GM13976 (cell line): ENCODE measurements around the gene ERMP1.

Experiments
- DNase-seq: peaks from one replicate; pipeline ENCODE4 v3.0.0; 2012; ENCODE audit warnings: low spot score
- in situ Hi-C: fragments of 300-500 bp; cut with MboI; formaldehyde crosslinking; loops from one replicate; pipeline ENCODE4 v1.12.0; 2022; ENCODE audit warnings: low sequenced_read_pairs, mixed read lengths, inconsistent platforms; ENCODE audit not compliant: unreplicated experiment
- TF ChIP-seq, protein P1 (sequence below): IDR thresholded peaks from 2 replicates; pipeline ENCODE4 v1.5.1; 2012; ENCODE audit warnings: borderline replicate concordance, mild to moderate bottlenecking; ENCODE audit not compliant: insufficient read depth; ENCODE audit errors: extremely low read depth, missing control alignments, control extremely low read depth

ERMP1 gene

DNA sequence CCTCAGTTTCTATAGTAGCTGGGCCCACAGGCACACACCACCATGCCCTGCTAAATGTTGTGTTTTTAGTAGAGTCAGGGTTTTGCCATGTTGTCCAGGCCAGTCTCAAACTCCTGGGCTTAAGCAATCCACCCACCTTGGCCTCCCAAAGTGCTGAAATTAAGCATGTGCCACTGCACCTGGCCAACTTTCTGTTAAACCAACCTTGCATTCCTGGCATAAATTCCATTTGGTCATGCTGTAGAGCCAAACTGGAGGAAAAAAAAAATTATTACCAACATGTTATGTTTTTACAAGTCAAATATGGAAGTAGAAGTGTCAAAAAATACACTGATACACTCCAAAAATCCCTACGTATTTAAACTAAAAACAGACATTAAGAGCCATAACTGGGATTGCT is 54.1 kb downstream of the ERMP1 start:
- TF ChIP-seq, protein P1, sequence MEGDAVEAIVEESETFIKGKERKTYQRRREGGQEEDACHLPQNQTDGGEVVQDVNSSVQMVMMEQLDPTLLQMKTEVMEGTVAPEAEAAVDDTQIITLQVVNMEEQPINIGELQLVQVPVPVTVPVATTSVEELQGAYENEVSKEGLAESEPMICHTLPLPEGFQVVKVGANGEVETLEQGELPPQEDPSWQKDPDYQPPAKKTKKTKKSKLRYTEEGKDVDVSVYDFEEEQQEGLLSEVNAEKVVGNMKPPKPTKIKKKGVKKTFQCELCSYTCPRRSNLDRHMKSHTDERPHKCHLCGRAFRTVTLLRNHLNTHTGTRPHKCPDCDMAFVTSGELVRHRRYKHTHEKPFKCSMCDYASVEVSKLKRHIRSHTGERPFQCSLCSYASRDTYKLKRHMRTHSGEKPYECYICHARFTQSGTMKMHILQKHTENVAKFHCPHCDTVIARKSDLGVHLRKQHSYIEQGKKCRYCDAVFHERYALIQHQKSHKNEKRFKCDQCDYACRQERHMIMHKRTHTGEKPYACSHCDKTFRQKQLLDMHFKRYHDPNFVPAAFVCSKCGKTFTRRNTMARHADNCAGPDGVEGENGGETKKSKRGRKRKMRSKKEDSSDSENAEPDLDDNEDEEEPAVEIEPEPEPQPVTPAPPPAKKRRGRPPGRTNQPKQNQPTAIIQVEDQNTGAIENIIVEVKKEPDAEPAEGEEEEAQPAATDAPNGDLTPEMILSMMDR, result no peak
- no peak for DNase-seq
- in situ Hi-C loops, result no loop called here

DNA sequence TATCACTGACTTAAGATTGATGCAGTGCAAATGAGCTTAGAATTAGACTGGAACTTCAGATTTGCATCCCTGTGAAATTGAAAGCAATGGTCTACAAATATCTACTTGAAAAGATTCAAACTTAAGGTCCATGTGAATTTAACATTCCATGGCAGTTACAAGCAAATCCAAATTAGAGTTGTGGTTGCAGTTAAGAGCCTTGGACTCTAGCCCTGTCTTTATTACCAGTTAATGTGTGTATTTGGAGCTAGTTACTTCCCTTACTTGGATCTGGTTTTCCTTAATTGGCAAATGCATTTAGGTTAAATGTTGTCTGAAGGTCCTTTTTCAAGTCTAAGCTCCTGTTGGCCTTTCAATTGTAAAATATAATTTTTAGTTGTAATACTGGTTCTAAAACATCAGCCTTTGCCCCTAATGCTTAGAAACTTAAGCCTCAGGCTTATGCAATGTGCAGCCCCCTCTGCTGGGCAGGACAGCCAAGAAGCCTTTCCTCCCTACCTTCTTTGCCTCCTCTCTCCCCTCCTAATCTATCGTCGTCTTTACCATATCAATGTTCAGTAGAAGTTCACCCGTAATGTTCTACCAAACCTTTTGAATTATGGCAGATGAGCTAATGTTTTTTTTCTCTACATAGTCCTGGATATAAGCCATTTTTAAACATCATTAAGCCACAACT is 59.5 kb downstream of the ERMP1 start:
- in situ Hi-C loops, result no loop called here
- TF ChIP-seq, protein P1, result no peak
- no peak for DNase-seq

DNA sequence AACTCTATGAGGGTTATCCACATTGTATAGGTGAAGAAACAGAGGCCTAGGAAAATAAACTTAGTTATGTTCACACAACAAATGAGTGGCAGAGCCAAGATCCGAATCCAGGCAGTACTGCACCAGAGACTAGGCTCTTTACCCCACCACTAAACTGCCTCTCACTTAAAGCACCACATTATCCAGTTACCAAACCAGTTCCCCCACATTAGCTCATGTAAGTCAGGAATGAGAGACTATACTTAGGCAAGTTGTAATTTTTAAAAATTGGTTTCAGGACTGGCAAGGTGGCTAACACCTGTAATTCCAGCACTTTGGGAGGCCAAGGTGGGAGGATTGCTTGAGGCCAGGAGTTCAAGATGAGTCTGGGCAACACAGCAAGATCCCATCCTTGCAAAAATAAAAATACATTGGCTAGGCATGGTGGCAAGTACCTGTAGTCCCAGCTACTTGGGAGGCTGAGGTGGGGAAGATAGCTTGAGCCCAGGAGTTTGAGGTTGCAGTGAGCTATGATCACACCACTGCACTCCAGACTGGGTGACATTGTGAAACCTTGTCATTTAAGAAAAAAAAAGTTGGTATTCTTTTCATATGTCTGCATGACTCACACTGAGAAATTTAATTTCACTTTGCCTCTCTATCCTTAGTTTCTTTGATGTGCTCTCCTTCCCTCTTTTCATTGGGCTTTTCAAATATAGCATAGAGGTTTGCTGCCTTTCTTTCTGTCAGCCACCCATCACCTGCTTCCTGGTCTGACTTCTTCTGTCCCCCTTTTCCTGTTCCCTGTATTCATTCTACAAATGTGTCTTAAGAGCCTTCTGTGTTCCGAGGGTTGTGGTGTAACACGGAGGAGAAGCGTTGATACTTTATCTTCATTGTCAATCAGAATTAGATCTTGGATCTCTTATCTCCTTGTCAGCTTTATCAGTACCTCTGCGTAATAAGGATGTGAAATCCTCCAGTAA is 64.7 kb downstream of the ERMP1 start:
- no peak for DNase-seq
- TF ChIP-seq, protein P1, result no peak
- in situ Hi-C loops, result no loop called here

DNA sequence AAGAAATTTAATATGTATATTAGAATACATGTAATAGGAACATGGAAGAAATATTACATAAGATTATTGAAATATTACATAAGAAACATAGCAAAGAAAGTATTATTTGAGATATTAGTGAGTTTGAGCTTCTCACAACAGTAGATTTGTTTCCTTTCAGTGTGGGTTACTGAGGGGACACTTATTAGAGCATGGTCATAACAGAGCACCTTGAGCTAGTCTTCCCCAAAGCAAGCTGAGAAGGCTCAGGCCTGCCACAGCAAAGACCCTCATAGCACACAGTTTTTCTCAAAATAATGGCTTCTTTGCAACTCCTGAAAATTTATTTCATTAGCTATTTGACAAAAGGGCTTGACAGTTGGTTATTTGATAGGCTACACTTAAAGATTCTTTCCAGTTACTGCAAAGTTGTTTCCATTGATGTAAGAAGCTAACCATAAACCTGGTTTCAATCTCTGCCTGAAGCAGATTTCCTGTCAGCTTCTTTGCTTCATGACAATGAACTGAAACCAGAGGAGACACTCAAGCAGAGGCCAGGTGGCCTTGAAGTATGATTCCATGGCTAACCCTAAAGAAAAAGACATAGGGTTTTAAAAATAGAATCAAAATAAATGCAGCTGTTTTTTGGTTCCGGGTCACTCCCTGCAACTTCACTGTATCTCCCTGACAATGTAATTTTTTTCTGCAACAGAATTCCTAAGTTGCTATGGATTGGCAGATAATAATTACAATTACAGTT is 68.6 kb downstream of the ERMP1 start:
- TF ChIP-seq, protein P1, result no peak
- in situ Hi-C loops, result no loop called here
- peak; percentile 46 for DNase-seq

DNA sequence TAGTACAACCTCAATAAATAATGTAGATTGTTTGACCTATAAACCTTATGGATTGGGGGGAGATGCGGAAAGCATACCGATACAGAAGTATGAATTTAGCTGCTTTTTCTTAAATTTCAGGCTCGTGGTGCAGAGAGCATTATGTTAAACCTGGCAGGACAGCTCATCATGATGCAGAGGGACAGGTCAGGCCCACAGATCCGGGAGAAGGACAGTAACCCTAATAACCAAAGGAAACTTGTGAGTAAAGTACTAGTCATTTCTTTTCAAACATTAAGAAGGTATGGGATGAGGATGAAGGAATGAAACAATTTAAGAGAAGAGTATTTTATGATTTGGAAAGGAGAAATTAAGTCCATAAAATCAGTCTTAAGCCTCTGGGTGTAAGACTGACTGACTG is 70.5 kb downstream of the ERMP1 start:
- in situ Hi-C loops, result no loop called here
- DNase-seq, result no peak
- TF ChIP-seq, protein P1, result no peak

DNA sequence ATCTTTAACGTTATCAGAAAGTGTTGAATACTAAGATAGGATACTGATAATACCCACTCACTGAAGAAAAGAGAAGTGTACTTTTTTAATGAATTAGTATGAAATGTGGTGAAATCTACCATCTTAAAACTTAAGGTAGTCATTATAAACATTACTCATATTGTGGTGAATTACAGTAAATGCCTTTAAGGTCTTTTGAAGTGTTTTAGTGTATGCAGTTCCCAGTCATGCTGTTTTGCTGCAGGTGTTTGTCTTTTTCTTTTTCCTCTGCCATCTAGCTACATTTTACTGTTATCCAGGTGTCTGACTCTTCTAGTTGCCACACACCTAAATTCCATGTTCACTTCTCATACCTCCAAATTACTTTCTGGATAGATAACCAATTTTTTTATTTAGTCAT is 72.6 kb downstream of the ERMP1 start:
- TF ChIP-seq, protein P1, result no peak
- DNase-seq, result no peak
- in situ Hi-C loops, result no loop called here
